HG02981 (cell line): ENCODE results near the gene NFATC4.
"Not testable (repeated sequence)": the region's sequence is repeated elsewhere in the genome, so short reads cannot be mapped to it uniquely, and the experiment has no call there.

Experiments used
- ATAC-seq: cut with Tn5 transposase; IDR thresholded peaks from one replicate; pipeline ENCODE4 v1.9.1; 2021; ENCODE audit warnings: mild to moderate bottlenecking, moderate library complexity; ENCODE audit not compliant: unreplicated experiment

NFATC4 gene

GRCh38 chr14:24338843-24339242 lies 29.1 kb upstream of the NFATC4 start:
- no peak for ATAC-seq

- peak; percentile 80 for ATAC-seq
Observed at GRCh38 chr14:24339284-24340151, 28.5 kb upstream of the NFATC4 start, which contains the start of gene RIPK3. TSS of gene RIPK3 (minus strand) at chr14:24339991. CDS start at chr14:24339826, 165 bp downstream.

GRCh38 chr14:24340606-24341005 lies 27.4 kb upstream of the NFATC4 start:
- ATAC-seq = no peak

GRCh38 chr14:24342889-24343288 lies 25.1 kb upstream of the NFATC4 start:
- no peak for ATAC-seq

- ATAC-seq = no peak
Observed at GRCh38 chr14:24343795-24344660, 24.0 kb upstream of the NFATC4 start.

- ATAC-seq = no peak
Observed at GRCh38 chr14:24347134-24347533, 20.9 kb upstream of the NFATC4 start.

GRCh38 chr14:24348186-24348585 lies 19.8 kb upstream of the NFATC4 start:
- no peak for ATAC-seq

- no peak for ATAC-seq
Observed at GRCh38 chr14:24349742-24350141, 18.2 kb upstream of the NFATC4 start.

- ATAC-seq = no peak
Observed at GRCh38 chr14:24351517-24351916, 16.5 kb upstream of the NFATC4 start.

GRCh38 chr14:24353559-24354481 lies 14.2 kb upstream of the NFATC4 start:
- no peak for ATAC-seq

GRCh38 chr14:24354482-24354825 lies 13.5 kb upstream of the NFATC4 start:
- ATAC-seq = not testable (repeated sequence)

- ATAC-seq = no peak
Observed at GRCh38 chr14:24355009-24355408, 13.0 kb upstream of the NFATC4 start.

GRCh38 chr14:24356208-24356607 lies 11.8 kb upstream of the NFATC4 start:
- no peak for ATAC-seq

- no peak for ATAC-seq
Observed at GRCh38 chr14:24360281-24360680, 7.7 kb upstream of the NFATC4 start.

- no peak for ATAC-seq
Observed at GRCh38 chr14:24361326-24361725, 6.7 kb upstream of the NFATC4 start.

- no peak for ATAC-seq
Observed at GRCh38 chr14:24362241-24362960, 5.6 kb upstream of the NFATC4 start.

GRCh38 chr14:24363401-24363800 lies 4.6 kb upstream of the NFATC4 start:
- ATAC-seq = no peak

GRCh38 chr14:24364841-24365240 lies 3.1 kb upstream of the NFATC4 start:
- no peak for ATAC-seq

- ATAC-seq = peak; percentile 39
Observed at GRCh38 chr14:24365600-24366412, 2.2 kb upstream of the NFATC4 start.
